Liver (tissue), 2 donors: Measurements from ENCODE around the gene MYBPC2.

Experiments
- CTCF ChIP-seq: fragments of 150-350 bp; IDR thresholded peaks from 2 replicates; pipeline ENCODE4 v1.5.1; 2017; ENCODE audit warnings: improper control_type of control experiment, low read depth, low read length; ENCODE audit not compliant: missing input control
- FOXA1 ChIP-seq: IDR thresholded peaks from 2 replicates; pipeline ENCODE4 v1.6.1; 2016; ENCODE audit warnings: antibody characterized with exemption
- TF ChIP-seq, protein P1 (sequence below): IDR thresholded peaks from 2 replicates; pipeline ENCODE4 v1.6.1; 2016; ENCODE audit warnings: antibody characterized with exemption, mild to moderate bottlenecking
- donor health status: healthy.

DNA sequence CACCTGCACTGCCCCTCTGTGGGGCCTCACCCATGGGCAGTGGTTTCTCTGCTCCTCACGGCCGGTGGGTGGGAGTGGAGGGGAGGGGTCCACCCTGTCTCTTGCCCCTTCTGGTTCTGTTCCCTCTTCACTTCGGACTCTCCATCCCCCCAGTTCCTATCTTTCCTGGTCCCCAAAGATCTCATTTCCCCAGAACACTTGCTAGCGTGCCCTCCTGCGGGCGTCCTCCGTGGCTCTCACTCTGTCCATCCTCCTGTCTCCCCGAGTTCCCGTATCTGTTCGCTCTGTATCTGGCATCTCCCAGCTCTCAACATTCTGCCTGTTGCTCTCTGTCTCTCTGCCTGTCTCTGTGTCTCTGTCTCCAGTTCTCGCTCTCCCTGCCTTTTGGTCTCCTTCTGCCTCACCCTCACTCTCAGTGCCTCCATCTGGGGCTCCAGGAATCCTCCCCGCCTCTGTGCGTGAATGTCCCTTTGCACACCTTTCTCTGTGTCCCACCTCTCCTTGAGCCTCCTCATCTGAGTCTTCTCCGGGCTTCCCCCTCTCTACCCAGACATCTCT lies 13.6 kb upstream of the MYBPC2 start:
- no peak for TF ChIP-seq CTCF
- no peak for TF ChIP-seq FOXA1
- TF ChIP-seq, protein P1, sequence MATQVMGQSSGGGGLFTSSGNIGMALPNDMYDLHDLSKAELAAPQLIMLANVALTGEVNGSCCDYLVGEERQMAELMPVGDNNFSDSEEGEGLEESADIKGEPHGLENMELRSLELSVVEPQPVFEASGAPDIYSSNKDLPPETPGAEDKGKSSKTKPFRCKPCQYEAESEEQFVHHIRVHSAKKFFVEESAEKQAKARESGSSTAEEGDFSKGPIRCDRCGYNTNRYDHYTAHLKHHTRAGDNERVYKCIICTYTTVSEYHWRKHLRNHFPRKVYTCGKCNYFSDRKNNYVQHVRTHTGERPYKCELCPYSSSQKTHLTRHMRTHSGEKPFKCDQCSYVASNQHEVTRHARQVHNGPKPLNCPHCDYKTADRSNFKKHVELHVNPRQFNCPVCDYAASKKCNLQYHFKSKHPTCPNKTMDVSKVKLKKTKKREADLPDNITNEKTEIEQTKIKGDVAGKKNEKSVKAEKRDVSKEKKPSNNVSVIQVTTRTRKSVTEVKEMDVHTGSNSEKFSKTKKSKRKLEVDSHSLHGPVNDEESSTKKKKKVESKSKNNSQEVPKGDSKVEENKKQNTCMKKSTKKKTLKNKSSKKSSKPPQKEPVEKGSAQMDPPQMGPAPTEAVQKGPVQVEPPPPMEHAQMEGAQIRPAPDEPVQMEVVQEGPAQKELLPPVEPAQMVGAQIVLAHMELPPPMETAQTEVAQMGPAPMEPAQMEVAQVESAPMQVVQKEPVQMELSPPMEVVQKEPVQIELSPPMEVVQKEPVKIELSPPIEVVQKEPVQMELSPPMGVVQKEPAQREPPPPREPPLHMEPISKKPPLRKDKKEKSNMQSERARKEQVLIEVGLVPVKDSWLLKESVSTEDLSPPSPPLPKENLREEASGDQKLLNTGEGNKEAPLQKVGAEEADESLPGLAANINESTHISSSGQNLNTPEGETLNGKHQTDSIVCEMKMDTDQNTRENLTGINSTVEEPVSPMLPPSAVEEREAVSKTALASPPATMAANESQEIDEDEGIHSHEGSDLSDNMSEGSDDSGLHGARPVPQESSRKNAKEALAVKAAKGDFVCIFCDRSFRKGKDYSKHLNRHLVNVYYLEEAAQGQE: no peak
